ENCODE measurements around the gene MARCHF9. TPM values are rescaled to one million over a fixed set of nuclear protein-coding genes. Genes with fewer than 3 reads are reported as not detected.
A peak's percentile ranks its signal among the peaks of the same experiment; 100 is the strongest.
"Not testable (repeated sequence)": the region's sequence is repeated elsewhere in the genome, so short reads cannot be mapped to it uniquely, and the experiment has no call there.

Gene MARCHF9, protein sequence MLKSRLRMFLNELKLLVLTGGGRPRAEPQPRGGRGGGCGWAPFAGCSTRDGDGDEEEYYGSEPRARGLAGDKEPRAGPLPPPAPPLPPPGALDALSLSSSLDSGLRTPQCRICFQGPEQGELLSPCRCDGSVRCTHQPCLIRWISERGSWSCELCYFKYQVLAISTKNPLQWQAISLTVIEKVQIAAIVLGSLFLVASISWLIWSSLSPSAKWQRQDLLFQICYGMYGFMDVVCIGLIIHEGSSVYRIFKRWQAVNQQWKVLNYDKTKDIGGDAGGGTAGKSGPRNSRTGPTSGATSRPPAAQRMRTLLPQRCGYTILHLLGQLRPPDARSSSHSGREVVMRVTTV
- total RNA-seq: 13.1 TPM
- long read RNA-seq, partial matches to known transcripts: 1 of 3 reads
- long read RNA-seq, other reads (novel, unspliced or antisense): 1 of 3 reads

DNA sequence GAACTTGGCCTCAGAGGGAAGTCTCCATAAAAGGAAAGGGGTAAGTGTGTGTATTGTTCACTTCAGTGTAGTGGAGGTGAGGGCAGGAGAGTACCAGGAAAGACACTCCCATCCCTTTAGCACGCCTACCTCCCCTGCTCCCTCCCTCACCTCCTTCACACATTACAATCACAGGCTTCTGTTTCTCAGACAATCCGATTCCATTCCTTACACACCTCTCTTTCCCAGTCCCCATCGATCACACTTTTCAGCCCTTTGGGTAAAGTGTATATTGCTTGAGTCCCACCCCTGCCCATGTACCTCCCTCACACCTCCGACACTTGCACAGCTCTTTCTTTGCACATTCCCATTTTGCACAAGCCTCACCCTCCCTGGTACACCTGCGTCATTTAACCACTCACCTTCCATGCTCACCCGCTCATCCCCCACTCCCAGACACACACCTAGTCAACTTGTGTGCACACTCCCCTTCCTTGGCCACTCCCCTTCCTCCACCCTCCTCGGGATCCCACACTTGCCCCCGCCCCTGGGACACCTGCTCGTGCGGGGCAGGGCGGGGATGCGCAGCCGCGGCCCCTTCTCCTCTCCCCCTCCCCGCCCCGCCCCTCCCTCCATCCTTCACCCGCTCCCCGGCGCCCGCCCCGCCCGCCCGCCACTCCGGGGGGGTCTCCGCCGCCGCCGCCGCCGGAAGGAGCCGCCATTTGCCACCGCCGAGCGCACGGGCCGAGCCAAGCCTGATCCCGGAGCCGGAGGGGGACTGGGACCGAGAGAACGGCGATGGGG is at the start of gene MARCHF9:
TSS of gene MARCHF9 (plus strand) at position 693 of the 783 bp plus-strand sequence. CDS start 426 bp downstream, outside the sequence.
- DNase-seq (ENCODE audit: low spot score): peak; percentile 72
- intact Hi-C loops (cut with DNase I): no loop called here

DNA sequence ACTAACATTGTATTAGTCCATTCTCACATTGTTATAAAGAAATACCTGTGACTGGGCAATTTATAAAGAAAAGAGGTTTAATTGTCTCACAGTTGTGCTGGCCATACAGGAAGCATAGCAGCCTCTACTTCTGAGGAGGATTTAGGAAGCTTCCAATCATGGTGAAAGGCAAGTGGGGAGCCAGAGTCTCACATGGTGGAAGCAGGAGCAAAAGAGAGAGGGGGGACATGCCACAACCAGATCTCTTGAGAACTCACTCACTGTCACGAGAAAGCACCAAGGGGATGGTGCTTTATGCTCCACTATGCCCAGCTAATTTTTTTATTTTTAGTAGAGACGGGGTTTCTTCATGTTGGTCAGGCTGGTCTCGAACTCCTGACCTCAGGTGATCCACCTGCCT is 47.7 kb upstream of the MARCHF9 start:
- intact Hi-C loops (cut with DNase I): no loop called here
- DNase-seq (ENCODE audit: low spot score): no peak

DNA sequence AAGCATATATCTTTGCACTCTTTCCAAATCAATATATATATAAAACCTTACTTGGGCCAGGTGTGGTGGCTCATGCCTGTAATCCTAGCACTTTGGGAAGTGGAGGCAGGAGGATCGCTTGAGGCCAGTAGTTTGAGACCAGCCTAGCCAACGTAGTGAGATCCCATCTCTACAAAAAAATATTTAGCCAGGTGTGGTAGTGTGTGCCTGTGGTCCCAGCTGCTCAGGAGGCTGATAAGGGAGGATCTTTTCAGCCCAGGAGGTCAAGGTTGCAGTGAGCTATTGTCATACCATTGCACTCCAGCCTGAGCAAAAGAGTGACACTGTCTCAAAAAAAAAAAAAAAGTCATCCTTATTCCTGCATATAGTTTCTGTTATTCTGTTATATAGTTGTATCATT is 46.6 kb upstream of the MARCHF9 start:
- DNase-seq (ENCODE audit: low spot score): no peak
- intact Hi-C loops (cut with DNase I): no loop called here

DNA sequence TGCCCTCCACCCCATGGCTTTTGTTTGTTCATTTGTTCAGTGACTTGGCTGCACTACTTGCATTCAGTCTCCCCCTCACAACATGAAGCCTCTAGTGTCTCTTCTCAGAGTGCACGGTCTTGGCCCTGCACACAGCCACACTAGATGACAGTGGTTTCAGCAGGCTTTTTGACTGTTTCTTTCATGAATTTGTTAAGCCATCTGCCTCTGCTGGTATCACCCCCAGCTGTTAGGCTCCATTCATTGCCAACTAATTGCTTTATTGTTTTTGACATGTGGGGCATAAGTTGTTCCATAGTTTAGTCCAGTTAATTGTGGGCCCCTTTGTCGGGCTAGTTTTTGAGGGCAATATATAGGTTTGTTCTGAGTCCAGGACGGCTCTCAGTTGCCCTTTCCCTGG is 42.2 kb upstream of the MARCHF9 start:
- DNase-seq (ENCODE audit: low spot score): no peak
- intact Hi-C loops (cut with DNase I): no loop called here

DNA sequence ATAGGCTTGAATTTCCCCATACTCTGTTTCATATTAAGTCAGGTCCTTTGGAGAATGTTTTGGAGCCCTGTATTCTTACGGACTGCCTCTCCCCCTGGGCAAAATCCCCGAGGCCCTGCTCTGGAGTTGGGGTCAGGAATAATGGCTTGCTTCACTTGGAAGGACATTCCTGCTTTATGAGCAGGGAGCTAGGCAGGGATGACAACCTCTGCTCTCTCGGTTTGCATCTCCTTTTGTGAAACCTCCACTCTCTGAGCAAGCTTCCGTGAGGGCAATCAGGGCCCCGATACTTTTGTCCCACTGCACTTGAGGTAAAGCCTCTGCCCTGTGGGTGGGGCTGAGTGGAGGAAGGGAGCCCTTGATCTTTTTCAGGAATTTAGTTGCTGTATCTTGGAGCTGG is 41.7 kb upstream of the MARCHF9 start:
- intact Hi-C loops (cut with DNase I): no loop called here
- DNase-seq (ENCODE audit: low spot score): no peak

DNA sequence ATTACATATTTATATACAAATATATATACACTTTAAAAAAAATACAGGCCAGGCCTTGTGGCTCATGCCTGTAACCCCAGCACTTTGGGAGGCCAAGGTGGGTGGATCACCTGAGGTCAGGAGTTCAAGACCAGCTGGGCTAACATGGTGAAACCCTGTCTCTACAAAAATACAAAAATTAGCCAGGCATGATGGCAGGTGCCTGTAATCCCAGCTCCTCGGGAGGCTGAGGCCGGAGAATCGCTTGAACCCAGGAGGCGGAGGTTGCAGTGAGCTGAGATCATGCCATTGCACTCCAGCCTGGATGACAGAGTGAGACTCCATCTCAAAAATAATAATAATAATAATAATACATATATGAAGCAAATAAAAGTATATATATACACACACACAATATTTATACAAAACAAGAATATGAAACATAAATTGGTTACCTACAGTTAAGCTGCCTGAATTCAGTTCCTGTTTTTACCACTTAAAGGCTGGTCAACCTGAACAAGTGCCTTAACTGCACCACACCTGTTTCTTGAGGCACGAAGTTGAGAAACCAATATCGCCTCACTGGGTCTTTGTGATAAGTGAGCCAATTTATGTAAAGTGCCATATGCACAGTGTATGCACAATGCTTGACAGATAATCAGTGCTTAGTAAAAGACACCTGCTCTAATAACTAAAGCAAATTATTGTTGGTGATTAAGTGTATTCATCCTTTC is 39.7 kb upstream of the MARCHF9 start:
- DNase-seq (ENCODE audit: low spot score); intact Hi-C loops (cut with DNase I): not testable (repeated sequence)

DNA sequence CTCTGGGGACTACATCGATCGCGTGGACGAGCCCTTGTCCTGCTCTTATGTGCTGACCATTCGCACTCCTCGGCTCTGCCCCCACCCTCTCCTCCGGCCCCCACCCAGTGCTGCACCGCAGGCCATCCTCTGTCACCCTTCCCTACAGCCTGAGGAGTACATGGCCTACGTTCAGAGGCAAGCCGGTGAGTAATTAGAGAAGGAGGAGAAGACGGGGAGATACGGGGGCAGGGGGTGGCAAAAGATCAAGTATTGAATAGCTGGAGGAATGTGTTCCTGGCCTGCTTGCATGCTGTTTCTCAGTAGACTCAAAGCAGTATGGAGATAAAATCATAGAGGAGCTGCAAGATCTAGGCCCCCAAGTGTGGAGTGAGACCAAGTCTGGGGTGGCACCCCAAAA is 39.1 kb upstream of the MARCHF9 start:
- no peak for DNase-seq (ENCODE audit: low spot score)
- intact Hi-C loops (cut with DNase I): no loop called here

DNA sequence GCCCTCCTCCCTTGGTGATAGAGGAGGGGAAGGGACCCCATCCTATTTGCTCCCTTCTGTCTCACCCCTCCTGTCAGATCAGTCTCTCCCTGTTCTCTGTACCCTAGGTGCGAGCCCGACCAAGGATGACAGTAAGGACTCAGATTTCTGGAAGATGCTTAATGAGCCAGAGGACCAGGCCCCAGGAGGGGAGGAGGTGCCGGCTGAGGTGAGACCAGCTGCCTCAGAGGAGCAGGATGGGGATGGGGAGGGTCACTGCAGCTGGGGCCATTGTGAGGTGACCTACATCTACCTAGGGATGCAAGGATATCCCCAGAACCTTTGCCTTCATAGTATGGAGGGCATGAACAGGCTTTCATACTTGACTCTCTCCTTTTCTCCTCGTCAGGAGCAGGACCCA is 38.6 kb upstream of the MARCHF9 start:
- no peak for DNase-seq (ENCODE audit: low spot score)
- intact Hi-C loops (cut with DNase I): no loop called here

DNA sequence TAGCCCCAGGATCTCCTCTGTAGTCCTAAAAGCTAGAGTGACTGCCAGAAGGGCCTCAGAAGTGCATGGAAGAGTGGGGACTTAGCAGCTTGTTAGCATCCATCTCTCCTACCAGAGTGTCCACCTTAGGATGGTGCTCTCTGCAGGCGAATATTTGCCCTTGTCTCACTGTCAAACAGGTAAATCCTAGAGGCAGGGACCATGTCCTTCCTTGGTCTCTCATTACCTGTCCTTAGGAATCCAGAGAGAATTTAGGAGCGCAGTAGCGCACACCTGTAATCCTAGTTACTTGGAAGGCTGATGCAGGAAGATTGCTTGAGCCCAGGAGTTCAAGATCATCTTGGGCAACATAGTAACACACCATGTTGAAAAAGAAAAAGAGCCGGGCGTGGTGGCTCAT is 37.8 kb upstream of the MARCHF9 start:
- DNase-seq (ENCODE audit: low spot score): no peak
- intact Hi-C loops (cut with DNase I): no loop called here

DNA sequence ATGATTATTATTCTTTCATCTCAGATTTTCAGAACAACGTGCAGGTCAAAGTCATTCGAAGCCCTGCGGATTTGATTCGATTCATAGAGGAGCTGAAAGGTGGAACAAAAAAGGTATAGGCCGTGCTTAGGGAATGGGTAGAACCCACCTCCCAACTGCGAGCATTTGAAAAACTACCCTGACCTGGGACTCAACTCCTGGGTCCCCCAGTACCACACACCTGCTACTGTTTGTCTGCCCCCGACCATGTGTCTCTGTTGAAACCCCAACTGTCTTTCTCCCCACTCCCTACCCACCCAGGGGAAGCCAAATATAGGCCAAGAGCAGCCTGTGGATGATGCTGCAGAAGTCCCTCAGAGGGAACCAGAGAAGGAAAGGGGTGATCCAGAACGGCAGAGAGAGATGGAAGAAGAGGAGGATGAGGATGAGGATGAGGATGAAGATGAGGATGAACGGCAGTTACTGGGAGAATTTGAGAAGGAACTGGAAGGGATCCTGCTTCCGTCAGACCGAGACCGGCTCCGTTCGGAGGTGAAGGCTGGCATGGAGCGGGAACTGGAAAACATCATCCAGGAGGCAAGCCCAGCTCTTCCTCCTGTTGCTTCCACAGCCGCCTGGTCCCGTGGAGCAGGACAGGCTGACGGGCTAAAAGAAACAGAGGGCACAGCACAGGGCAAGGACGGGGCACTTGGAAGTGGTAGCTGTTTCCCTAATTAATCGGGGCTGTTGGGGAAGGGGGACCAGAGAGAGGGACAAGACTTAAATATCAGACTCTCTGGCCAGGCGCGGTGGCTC is 36.9 kb upstream of the MARCHF9 start:
- intact Hi-C loops (cut with DNase I): no loop called here
- no peak for DNase-seq (ENCODE audit: low spot score)

DNA sequence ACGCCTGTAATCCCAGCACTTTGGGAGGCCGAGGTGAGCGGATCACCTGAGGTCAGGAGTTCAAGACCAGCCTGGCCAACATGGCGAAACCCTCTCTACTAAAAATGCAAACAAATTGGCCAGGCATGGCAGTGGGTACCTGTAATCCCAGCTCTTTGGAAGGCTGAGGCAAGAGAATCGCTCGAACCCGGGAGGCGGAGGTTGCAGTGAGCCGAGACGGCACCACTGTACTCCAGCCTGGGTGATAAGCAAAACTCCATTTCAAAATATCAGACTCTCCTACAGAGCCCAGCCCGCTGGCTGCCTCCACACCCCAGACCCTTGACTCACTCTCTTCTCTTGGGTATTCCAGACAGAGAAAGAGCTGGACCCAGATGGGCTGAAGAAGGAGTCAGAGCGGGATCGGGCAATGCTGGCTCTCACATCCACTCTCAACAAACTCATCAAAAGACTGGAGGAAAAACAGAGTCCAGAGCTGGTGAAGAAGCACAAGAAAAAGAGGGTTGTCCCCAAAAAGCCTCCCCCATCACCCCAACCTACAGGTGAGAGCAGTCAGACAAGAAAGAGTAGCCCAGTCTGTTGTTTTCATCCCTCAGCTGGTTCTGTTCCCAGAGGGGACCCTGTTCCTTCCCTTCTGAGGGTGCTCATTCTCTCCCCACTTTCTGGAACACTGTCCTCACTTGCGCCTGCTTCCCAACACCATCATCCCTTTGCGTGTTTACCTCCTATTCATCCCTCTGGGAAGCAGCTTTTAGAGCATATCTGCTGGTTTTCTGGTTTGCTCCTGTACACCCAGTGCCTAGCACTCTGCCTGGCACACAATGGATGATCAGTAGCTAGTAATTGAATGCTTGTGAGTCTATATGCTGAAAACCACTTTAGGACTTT is 36.0 kb upstream of the MARCHF9 start:
- intact Hi-C loops (cut with DNase I): no loop called here
- no peak for DNase-seq (ENCODE audit: low spot score)

DNA sequence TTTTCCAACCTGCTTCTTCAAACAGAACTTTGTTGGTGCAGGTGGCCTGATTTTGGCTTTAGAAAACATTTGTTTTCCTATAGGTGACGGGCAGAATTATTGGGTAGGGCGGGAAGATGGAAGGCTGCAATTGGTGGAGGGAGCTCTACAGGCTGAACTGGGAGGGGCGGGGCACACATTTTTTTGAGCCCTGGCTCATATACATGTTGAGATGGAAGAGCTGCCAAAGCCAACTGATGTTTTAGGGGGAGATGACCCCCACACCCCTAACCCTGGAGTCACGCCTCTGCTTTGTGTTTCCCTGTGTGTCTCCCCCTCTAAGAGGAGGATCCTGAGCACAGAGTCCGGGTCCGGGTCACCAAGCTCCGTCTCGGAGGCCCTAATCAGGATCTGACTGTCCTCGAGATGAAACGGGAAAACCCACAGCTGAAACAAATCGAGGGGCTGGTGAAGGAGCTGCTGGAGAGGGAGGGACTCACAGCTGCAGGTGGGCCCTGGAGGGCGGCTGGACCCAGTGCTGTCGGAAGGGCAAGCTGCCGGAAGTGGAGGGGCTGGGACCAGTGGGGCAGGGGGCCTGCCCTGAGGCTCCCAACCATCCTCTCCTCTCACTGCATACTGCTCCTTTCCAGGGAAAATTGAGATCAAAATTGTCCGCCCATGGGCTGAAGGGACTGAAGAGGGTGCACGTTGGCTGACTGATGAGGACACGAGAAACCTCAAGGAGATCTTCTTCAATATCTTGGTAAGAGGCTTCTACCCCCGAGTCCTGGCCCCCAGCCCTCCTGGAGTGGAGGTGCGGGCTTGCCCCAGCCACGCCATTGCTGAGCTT is 34.9 kb upstream of the MARCHF9 start:
- intact Hi-C loops (cut with DNase I): no loop called here
- DNase-seq (ENCODE audit: low spot score): no peak

DNA sequence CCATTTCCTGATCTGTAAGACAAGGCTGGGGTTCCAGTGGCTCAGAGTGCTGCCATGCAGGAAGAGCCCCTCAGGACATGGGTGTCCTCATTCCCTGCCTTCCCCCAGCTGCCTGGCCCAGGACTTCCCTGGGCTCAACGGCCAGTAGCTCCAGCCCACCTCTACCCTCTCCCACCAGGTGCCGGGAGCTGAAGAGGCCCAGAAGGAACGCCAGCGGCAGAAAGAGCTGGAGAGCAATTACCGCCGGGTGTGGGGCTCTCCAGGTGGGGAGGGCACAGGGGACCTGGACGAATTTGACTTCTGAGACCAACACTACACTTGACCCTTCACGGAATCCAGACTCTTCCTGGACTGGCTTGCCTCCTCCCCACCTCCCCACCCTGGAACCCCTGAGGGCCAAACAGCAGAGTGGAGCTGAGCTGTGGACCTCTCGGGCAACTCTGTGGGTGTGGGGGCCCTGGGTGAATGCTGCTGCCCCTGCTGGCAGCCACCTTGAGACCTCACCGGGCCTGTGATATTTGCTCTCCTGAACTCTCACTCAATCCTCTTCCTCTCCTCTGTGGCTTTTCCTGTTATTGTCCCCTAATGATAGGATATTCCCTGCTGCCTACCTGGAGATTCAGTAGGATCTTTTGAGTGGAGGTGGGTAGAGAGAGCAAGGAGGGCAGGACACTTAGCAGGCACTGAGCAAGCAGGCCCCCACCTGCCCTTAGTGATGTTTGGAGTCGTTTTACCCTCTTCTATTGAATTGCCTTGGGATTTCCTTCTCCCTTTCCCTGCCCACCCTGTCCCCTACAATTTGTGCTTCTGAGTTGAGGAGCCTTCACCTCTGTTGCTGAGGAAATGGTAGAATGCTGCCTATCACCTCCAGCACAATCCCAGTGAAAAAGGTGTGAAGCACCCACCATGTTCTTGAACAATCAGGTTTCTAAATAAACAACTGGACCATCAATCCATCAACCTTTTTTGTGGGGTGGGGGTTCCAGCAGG is 34.0 kb upstream of the MARCHF9 start:
- no peak for DNase-seq (ENCODE audit: low spot score)
- intact Hi-C loops (cut with DNase I): no loop called here

DNA sequence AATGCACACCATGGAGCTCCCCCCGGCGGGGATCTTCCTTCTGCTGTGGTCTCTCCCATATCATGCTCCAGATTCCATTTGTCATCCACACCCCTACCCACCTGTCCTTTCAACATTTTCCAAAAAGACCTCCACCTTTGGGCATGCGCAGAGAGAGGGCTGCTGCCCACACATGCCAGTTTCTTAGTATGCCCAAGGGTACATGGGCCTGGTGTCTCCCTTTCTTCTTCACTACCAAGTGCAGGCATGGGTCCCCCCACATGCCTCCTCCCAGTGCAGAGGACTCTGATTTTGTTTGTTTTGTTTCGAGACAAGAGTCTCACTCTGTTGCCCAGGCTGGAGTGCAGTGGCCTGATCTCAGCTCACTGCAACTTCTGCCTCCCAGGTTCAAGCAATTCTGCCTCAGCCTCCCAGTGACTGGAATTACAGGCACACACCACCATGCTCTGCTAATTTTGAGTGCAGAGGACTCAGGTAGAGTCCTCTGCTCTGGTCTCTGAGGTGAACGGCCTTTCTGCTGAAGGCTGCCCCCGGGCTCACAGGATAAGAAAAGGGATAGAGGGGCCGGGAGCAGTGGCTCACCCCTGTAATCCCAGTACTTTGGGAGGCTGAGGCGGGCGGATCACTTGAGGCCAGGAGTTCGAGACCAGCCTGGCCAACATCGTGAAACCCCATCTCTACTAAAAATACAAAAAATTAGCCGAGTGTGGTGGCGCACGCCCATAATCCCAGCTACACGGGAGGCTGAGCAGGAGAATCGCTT is 32.9 kb upstream of the MARCHF9 start:
- DNase-seq (ENCODE audit: low spot score); intact Hi-C loops (cut with DNase I): not testable (repeated sequence)

DNA sequence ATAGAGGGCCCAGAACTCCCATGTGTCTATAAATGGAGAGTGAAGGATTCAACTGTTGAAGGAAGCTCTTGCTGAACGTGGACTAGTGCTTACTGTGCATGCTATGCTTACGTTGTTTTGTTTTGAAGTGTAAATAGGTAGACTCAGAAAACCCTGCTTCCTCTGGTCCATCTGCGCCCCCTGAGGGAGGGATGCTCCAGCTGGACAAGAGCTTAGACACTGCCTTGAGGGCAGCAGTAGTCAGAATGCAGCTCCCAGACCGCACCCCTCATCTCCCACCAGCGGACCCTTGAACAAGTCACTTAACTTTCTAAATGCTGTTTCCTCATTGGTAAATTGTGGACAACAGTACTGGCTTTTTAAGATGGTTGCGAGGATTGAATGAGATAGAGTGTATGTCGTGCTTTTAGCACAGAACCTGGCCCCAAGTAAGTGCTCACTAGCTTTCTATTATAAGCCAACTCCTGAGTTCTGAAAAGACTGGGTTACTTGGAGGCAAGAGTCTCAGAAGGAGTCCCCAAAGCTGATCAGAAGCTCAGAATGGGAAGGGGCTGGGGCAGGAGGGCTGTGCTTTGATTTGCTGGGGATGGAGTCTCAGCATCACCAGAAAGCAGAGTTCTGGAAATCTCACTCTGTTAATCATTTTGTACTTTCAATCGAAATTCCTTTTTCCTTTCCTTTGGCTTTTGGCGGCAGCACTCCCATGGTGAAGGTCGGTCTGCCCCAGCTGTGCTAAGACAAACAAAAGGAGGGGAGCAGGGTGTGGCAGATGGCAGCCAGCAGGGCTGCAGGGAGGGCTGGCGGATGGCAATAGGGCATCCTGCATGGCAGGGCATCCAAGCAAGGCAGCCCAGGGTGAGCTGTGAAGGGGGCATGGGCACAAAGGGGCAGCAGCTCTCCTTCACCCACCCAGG is 31.9 kb upstream of the MARCHF9 start:
- no peak for DNase-seq (ENCODE audit: low spot score)
- intact Hi-C loops (cut with DNase I): no loop called here
